ENCODE measurements around the gene RNF133. TPM values are rescaled to one million over a fixed set of nuclear protein-coding genes. Genes with fewer than 3 reads are reported as not detected.

The RNF133 gene
- 0.46 TPM in 2 replicates for total RNA-seq

GRCh38 chr7:122699017-122699416, at the start of gene RNF133:
Gene RNF133 (minus strand): TSS chr7:122699117. CDS start chr7:122698918, 199 bp downstream.

GRCh38 chr7:122702872-122703510, 4.1 kb upstream of the RNF133 start, which contains the start of gene RNF148:
Gene RNF148 (minus strand): TSS chr7:122702922. CDS start chr7:122702750, 172 bp downstream.

Other genes starting within 250 kb of the RNF133 start
- 0.43 and 0.65 TPM in 2 replicates for gene RNF148, start 3.8 kb upstream of the RNF133 start, total RNA-seq
- 14.4 and 18.3 TPM in 2 replicates for gene CADPS2, start 187.3 kb upstream of the RNF133 start, total RNA-seq